ELR (cell line): Measurements from ENCODE around the gene IL4R.
A peak's percentile ranks its signal among the peaks of the same experiment; 100 is the strongest.

Experiments
- DNase-seq: peaks from one replicate; pipeline ENCODE4 v3.0.0-alpha.2; 2015; ENCODE audit warnings: low read depth

The IL4R gene

GRCh38 chr16:27359051-27359450 lies 45.3 kb downstream of the IL4R start:
- no peak for DNase-seq

DNA sequence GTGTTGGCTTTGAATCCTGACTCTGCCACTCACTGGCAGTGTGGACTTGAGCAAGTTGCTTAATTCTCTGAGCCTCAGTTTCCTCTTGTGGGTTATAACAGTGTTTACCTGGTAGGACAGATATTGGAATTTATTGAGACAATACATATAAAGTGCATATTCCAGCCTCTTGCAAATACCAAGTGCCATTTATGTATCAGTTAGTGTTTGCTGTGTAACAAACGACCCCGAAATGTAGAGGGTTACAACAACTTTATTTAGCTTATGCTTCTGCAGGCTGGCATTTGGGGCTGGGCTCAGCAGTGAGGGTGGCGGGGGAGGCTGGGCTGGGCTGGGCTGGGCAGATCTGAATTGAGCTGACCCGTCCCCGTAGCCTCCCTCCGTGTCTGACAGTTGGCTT lies 45.8 kb downstream of the IL4R start:
- DNase-seq: no peak

DNA sequence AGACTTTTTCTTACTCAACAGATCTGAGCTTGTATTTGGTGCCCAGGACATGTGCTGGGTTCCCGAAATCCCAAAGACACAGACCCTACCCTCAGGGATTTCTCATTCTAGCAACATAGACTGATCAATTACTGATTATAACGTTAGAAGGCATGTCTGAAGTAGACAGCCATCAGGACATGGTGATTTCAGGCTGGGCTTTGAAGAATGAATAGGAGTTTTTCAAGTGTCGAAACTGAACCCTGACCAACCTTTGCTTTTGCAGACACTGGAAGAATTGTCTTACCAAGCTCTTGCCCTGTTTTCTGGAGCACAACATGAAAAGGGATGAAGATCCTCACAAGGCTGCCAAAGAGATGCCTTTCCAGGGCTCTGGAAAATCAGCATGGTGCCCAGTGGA lies 48.2 kb downstream of the IL4R start:
- no peak for DNase-seq

GRCh38 chr16:27362570-27363245 lies 48.9 kb downstream of the IL4R start:
- no peak for DNase-seq

DNA sequence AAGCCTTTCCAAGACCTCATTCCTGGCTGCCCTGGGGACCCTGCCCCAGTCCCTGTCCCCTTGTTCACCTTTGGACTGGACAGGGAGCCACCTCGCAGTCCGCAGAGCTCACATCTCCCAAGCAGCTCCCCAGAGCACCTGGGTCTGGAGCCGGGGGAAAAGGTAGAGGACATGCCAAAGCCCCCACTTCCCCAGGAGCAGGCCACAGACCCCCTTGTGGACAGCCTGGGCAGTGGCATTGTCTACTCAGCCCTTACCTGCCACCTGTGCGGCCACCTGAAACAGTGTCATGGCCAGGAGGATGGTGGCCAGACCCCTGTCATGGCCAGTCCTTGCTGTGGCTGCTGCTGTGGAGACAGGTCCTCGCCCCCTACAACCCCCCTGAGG lies 49.5 kb downstream of the IL4R start:
- DNase-seq: no peak

- DNase-seq: no peak
Observed at GRCh38 chr16:27363797-27364196, 50.0 kb downstream of the IL4R start.

- DNase-seq: no peak
Observed at GRCh38 chr16:27364493-27365141, 50.8 kb downstream of the IL4R start.

DNA sequence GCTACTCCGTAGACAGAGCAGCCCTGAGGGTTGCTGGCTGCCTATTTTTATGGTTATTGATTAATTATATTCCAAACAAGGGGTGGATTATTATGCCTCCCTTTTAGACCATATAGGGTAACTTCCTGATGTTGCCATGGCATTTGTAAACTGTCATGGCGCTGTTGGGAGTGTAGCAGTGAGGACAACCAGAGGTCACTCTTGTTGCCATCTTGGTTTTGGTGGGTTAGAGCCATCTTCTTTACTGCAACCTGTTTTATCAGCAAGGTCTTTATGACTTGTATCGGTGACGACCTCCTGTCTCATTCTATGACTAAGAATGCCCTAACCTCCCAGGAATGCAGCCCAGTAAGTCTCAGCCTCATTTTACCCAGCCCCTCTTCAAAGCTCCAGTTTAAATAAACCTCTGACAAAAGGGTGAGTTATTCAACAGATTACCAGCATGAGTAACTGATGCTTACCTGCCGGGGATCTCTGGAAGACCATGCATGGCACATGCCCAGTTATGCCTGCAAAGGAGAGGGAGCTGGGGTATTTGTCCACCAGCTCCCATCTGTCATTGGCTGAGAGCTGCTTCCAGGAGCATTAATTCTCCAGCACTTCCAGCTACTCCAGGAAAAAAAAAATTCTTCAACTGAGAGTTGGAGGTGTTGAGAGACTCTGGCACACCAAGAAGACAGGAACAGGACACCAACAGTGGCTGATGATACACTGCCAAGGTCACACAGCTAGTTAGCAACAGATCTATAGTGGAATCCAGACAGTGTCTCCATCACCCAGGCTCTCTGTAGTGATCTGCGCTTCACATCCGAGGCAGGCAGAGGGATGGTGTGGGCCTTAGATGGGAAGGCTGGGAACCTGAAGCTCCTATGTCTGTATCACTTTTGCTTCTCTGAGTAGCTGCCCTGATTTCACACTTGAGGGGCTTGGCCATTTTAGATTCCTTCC lies 51.6 kb downstream of the IL4R start:
- DNase-seq: peak; percentile 92

DNA sequence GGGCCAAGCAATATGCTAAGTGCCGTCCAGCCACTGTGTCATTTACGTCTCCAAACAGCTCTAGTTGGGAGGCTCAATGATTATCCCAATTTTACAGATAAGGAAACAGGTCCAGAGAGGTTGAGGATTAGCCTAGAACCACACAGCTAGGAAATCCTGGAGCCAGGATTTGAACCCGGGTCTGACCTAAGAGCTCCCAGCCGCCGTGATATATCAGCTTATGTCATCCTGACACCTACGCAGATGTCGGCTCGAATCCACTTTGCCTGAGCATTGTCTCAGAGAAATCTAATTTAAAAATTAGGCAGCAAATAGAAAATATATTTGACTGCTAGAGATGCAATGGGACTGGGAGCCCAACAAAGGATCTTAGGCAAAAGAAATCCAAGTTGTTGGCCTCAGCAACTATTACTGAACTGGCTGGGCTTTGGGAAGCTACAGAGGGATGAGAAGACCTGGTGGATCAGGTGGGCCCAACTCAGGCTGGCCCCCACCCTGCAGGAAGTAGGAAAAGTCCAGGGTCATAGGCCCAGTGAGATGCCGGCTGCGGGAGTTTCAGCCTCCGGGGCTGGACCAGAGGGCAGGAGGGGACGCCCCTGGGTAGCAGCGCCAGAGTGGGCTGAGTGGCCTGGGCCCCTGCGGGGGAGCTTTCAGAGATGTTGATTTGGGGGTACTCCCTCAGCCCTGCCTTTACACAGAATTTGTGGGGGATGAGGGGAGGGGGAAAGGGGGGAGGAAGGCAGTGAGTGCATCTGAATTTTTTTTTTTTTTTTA lies 53.1 kb downstream of the IL4R start:
- DNase-seq: no peak

- peak; percentile 81 for DNase-seq
Observed at GRCh38 chr16:27367461-27368357, 53.9 kb downstream of the IL4R start.

DNA sequence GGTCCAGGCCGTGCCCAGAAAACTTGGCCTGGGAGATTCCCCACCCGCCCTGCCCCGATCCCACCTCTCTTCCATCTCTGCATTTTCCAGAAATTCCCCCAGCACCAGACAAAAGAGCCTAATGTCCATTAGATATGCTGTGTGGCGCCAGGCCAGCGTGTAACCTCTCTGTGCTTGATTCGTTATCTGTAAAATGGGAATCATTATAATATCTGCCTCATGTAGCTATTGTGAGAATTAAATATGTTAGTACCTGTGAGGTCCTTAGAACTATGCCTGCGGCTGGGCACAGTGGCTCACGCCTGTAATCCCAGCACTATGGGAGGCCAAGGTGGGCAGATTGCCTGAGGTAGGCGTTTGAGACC lies 54.6 kb downstream of the IL4R start:
- no peak for DNase-seq

- peak; percentile 79 for DNase-seq
Observed at GRCh38 chr16:27369806-27370205, 56.0 kb downstream of the IL4R start.

- no peak for DNase-seq
Observed at GRCh38 chr16:27370318-27370717, 56.5 kb downstream of the IL4R start.

GRCh38 chr16:27373312-27373711 lies 59.5 kb downstream of the IL4R start:
- no peak for DNase-seq

- no peak for DNase-seq
Observed at GRCh38 chr16:27374221-27374803, 60.5 kb downstream of the IL4R start.

DNA sequence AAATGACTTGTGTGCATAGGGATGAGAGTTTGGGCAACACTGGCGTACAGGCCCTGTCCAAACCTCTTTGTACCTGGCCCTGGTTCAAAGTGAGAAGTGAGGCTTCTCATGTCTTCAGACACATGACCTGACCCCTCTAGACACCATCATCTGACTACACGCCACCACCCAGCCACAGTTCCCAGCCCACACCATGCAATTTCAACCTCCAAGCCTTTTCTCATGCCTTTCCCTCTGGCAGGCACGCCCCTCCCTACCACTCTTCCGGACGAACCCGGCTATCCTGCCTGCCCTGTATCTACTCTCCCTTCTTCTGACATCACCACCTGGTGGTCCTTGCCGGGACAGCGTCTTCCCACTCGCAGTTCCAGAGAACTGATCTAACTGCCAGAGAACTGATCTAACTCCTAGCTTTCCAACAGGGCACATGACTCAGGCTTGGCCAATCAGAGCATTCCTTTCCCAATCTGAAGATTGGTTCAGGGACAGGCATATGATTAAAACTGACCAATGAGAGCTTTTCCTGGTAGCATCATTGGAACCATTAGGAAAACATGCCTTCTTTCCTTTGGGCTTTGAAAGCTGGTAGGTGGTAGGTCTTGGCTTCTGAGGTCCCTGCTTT lies 61.1 kb downstream of the IL4R start:
- peak; percentile 84 for DNase-seq

GRCh38 chr16:27377666-27378485 lies 64.1 kb downstream of the IL4R start:
- DNase-seq: no peak

DNA sequence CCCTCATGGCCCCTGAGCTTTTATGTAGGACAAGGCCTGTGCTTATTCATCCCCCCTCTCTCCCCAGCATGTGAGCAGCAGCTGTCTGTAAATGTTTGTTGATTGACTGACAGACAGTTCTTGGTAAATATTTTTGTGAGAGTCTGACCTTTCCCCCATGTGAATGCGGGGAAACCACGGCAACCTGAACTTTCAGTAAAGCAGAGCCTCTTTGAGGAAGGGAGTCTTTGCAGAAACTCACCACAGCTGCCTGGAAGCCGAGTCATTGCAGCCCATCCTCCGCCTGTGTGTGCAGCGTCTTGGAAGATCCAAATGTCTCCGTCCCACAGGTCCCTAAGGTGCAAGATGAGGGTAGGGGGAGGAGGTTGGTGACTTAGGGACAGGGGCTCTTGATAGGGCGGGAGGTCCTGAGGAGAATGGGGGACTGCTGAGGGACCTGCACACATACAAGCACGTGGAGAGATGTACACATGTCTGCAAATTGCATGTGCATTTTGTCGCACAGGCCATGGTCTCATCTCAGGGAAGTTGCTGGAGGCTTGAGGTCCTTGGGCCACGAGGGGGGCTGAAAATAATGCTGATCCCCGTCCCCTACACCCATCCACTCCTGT lies 65.2 kb downstream of the IL4R start:
- DNase-seq: no peak

GRCh38 chr16:27379919-27380318 lies 66.1 kb downstream of the IL4R start:
- no peak for DNase-seq
